GM19025 (cell line): ENCODE results near the gene COL28A1.

Experiments
- ATAC-seq: cut with Tn5 transposase; IDR thresholded peaks from one replicate; pipeline ENCODE4 v1.9.1; 2021; ENCODE audit warnings: mild to moderate bottlenecking, low read depth, moderate library complexity; ENCODE audit not compliant: unreplicated experiment

COL28A1 gene

DNA sequence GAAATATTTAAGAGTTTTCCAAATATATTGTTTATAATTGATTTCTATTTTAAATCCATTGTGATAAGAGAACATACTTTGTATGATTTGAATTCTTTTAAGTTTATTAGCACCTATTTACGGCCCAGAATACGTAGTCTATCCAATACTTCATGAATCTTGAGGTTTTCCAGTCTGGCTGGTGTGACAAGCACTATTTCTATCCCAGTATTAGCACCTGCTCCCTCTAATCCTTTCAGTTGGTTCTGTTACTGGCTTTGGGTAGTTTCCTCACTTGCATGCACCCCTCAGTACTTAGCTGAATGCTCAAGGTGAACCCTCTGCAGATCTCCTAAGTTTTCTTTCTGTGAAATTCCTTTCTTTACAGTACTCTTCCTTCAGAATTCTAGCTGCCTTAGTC is 186.5 kb downstream of the COL28A1 start:
- ATAC-seq, result no peak

DNA sequence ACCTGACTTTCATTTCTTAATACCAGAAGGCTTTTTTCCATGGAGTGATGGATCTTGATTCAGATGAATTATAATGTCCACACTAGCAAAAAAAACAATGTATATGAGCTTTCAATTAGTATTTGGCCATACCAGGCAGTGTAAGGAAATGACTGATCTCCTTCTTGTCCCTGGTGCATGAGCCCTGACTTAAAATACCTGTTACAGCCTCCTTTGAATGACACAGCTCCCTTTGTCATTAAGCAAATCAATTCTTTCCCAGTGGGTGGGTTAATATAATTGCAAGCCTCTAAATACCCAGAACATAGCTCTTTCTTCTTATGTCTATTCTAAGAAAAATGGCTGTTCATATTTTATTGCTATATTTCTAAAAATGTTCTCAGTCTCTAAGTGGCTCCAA is 188.6 kb downstream of the COL28A1 start:
- ATAC-seq, result no peak

DNA sequence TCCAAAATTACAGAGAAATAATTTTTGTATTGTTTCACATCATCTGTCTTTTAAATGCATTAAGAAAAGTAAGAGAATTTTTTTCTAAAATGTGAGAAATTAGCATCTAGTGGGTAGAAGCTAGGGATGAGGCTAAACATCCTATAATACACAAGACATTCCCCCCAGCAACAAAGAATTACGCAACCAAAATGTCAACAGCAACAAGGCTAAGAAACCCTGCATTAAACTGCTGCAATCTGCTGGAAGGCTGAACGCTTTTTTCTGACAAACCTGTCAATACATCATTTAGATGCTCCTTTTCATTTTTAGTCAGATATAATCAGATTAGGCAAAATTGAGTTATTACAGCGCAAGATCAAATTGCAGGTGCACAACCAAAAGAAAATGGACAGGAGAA is 191.1 kb downstream of the COL28A1 start:
- ATAC-seq, result no peak

DNA sequence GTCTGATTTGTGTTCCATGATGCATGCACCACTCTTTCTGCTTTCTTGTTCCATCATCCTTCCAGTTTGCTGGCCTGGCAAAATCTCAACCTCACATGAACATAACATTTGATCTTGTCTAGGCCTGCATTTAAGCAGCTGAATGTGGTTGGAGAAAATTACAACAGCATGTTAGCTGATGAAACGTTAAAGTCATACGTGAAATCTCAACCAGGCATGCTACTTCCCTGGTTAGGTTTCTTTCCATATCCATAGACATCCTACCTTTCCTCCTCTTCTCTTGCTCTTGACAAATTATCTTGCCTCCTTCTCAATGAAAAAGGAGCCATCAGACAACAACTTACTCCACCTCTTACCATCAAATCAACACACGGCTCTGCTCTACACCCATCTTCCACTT is 199.8 kb downstream of the COL28A1 start:
- no peak for ATAC-seq

DNA sequence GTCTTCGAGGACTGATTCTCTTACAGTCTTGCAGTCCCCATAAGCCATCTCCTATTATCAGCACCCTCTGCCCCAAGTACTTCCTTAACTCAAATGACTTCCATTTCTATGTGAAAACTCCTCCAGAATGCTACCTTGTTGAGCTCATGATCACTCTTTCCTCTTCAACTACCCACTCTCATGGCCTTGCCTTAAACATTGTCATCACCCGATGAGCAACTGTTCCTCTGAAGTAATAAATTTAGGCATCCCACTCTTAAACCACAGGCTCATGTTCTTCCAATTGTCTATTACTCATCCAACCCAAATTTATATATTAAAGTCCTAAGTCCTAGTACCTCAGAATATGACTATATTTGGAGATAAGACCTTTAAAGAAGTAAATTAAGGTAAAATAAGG is 200.5 kb downstream of the COL28A1 start:
- no peak for ATAC-seq

DNA sequence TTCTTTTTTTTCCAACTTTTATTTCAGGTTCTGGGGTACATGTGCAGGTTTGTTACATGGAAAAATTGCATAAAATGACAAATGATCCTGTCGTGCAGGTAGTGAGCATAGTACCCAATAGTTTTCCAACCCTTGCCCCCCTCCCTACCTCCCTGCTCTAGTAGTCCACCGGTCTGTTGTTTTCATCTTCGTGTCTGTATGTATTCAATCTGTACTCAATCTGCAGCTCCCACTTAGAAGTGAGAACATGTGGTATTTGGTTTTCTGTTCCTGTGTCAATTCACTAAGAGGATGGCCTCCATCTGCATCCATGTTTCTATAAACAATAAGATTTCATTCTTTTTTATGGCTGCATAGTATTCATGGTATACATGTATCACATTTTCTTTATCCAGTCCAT is 202.1 kb downstream of the COL28A1 start:
- no peak for ATAC-seq

DNA sequence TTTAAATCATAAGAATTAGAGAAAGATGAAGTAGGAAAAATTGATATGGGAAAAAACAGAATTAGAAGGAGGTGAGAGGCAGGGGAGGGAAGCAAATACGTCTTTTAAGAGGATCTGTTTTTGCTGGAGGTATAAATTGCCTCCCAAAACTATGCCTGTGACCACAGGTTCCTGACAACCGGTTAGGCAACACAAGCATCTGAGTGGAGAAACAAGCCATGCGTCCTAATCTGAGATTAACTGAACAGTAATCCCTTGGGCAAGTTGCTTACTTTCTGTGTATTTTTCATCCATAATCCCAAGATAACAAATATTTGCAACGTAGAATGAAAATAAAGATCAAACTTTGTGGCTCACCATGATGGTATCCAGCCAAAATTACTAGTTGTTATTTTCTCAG is 204.2 kb downstream of the COL28A1 start:
- ATAC-seq, result no peak

DNA sequence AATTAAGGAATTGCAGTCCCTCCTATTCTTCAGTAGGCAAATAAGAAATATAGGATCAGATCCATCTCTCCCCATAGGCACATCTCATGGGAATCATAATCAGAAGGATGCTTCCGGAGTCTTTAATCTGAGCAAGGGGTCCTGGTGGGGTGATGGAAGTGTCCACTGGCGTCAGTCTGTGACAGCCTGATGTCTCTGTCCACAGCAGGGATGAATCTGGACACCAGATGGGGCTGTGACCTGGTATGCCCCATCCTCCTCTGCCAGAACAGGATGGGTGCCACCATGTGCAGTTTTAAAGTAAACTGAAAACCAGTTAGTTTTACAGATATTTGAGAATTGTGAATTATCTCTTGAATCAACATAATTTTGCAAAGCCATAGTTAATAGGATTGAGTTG is 204.7 kb downstream of the COL28A1 start:
- ATAC-seq, result no peak

DNA sequence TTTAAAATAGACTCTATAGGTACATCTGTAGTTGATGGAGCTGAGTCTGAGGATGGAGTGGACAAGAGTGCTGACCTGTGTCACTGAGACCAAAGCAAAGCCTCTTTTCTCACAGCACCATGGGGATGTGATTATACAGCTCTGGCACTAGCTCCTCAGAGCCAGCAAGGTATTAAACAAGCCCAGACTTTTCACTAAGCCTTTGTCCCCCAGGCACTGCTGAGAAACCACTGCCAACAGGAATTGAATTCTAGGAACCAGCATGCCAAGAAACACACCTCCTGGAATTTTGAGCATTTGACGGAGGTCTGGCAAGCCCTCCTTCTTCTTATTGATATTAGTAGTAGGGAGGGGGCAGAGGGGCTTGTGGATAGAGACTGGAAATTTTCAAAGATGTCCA is 206.3 kb downstream of the COL28A1 start:
- ATAC-seq, result no peak

DNA sequence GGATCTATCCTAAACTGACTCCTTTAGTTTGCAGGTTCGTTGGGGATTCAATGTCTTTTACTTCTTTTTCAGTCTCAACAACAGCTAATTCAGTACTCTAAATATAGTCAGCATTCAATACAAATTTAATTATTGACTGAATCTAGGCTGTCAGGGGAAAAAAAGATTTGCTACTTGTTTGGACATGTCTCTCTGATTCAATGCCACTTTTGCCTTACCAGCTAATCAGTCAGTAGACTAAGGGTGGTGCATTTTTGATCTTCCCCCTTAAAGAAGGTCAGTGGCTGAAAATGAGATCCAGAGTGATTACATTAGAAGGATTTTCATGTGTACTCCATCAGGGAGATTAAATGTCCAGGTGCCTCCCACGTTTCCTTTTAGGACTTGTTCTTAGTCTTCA is 208.2 kb downstream of the COL28A1 start:
- no peak for ATAC-seq

DNA sequence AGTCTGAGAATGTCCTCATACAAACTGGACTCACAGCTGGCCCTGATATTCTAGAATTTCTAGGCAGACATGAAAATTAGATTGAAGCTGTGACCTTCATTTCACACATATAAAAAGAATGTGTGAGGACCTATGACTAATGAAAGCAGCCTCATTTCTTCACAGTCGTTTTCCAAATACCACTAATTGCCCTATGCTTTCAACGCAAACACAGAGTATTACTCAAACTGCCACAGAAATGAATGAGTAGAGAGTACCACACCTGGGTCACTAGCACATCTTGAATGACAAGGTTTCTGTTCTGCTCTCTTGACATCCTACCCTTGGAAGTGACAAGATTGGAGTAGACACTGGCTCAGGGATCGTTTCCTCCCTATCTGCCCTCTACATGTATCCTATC is 211.0 kb downstream of the COL28A1 start:
- no peak for ATAC-seq

DNA sequence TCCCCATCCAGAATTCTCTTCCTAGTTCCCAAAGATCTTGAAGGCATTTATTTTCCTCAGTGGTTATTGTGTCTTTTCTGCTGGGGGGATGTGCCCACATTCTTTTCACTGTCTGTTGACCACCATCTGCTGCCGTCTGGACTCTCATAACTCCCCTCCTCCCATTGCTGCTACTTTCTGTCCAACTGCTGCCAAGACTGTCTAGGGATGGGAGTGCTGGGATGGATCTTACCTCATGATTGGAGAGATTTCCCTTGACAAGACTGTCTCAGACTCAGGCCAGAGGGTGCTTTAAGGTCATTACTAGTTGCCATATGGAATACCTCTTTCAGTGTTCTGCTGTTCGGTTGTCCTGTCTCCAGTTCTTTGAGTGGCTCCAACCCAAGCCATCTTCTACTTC is 211.8 kb downstream of the COL28A1 start:
- ATAC-seq, result no peak

DNA sequence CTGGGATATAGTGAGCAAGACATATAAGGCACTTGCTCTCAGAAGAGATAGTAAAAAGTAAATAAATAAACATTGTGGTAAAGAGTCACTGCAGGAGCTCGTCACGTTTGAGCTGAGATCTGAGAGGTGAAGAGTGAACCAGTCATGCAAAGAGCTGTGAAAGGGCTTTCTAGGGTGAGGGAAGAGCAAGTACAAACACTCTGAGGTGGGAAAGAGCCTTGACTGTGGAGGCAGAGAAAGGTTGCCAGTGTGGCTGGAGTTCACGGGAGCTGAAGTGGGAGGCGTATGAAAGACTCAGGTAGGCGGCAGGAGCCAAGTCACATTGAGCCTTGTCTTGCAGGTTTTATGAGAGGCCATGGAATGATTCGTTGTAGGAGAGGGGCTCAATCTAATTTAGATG is 212.3 kb downstream of the COL28A1 start:
- peak; percentile 43 for ATAC-seq

DNA sequence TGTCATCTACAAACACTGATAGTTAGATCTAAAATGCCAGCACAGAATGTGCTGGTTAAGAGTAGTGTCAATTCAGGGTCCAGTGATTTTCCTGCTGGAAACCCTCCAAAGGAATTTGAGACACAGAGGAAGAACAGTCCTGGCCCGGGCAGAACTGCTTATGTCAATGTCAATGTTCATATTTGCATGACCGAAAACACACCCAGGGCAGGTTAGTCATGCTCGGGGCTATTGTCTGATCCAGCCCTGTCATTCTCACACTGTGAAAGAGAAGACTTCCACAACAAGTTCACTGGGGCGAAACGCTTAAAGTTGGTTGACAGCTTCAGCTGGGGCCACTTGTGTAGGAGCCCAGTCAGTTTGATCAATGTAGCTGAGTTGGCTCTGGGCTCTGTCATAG is 214.0 kb downstream of the COL28A1 start:
- peak; percentile 84 for ATAC-seq

DNA sequence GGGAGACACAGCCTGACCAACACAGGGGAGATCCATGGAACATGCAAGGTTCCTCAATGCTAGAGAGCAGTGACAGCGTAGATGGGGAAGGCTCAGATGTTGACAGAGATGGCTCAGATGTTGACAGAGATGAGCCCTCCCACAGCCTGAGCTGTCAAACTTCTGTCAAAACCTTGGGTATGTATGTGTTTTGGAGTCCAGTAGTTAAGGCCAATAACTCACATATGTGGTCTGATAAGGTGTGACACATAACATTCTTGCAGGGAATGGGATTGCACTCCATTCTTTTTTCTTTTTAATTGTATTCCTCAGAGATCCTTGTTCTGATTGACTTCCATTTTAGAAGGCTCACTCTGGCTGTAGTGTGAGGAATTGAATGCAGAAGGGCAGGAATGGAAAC is 217.1 kb downstream of the COL28A1 start:
- no peak for ATAC-seq

DNA sequence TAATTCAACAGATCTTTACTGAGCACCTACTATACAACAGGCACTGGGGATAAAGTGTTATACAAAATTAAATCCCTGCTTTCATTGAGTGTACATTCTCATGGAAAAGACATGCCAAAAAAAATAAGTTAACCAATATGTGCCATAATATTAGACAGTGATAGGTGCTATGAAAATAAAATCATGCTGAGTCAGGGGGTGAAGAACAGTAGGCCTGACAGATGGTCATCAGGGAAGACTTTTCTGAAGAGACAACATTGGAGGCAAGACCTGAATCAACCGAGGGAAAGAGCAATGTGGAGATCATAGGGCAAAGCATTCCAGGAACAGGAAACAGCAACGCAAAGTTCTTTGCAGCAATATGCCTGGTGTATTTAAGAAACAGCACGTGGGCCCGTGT is 217.8 kb downstream of the COL28A1 start:
- ATAC-seq, result no peak

DNA sequence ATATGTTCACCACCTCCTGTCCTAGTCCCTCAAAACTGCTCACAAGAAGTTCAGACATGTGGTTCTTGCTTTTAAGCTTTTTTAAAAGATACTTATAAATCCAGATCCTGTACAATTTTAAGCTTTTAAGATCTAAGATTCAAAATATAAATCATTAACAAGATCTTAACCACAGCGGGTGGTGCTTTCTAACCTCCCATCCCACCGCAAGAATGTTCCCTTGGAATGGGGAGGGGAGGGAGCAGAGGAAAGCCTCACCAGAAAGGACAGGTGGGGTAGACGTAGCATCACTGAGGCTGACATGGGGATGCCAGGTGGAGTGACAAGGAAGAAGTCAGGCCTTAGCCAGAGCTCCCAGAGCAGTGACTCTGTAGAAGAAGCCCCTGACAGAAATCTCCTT is 219.8 kb downstream of the COL28A1 start:
- no peak for ATAC-seq

DNA sequence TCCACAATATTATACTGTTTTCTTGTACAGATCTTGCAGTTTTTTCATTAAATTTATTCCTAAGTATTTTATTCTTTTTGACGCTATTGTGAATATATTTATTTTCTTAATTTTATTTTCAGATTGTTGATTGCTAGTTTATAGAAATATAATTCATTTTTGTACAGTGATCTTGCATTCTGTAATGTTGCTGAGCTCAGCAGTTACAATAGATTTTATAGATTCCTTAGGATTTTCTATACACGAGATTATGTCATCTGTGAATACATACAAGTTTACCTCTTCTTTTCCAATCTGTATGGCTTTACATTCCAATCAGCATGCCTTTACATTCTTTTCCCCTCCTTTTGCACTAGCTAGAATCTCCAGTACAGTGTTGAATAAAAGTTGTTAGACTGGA is 223.3 kb downstream of the COL28A1 start:
- ATAC-seq, result no peak

DNA sequence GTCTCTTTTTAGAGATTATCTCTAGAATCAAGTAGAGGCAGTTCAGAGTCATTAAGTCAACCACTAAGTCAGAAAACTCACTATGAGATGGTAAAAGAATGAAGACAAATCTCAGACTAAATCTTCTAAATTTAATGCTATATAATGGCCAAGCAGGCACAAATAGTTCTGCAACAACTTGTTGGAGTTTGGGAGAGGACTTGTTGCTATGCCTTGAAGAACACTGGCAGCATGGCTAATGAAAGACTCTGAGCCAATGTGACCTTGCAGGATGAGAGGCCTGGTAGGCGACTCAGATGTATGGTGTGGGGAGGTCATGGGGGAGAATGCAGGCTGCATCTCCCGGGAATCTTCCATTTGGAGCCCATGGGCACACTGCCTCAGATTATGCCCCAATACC is 224.7 kb downstream of the COL28A1 start:
- no peak for ATAC-seq

DNA sequence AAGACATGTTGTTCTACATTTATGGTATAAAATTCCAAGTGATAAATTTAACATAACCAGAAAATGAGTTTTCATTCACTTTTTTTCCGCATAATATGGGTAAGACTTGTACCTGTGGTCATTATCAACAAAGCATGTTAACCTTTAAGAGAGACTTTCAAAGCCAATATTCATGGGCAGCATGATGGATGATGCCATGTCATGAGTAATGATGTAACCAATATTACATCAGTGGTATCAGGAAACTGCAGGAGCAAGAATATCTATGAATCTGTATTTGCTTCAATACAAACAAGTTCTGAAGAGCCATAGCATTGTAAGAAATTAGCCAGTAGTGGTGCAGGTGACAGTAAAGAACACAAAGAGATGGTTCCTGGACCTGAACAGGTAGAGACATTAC is 226.5 kb downstream of the COL28A1 start:
- no peak for ATAC-seq
